Measurements from ENCODE around the gene DVL1.

DNA sequence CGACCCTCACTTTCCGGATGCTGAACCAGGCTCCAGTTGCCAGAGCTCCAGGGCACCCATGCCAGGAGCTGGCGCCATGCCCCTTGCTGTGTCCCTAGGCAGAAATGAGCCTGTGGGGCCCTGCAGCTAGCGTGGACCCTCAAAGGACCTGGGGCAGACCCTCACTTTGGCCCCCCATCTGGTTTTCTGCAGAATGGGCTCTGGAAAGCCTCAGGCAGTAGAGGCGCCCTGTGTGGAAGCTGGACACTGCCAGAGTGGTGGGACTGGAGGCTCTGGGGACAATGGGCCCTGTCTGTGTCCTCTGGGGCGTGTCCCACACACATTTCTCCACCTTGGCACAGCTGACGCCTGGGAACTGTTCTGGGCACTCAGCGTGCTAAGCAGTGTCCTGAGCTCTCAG, 32.1 kb upstream of the DVL1 start:
- TF ChIP-seq RAD21 (IDR thresholded peaks at IDR 0.05; ENCODE audit: low read depth) (no peak), FOXM1 (IDR thresholded peaks at IDR 0.05; ENCODE audit: borderline replicate concordance, low read depth) (no peak), ZBTB7A (IDR thresholded peaks at IDR 0.05; ENCODE audit: low read depth) (no peak), CEBPB (IDR thresholded peaks at IDR 0.05) (no peak), YY1 (IDR thresholded peaks at IDR 0.05; ENCODE audit: low read depth) (no peak), CREB1 (IDR thresholded peaks at IDR 0.05; ENCODE audit: low read depth) (no peak), REST (IDR thresholded peaks at IDR 0.05; ENCODE audit: low read depth) (no peak), TCF12 (IDR thresholded peaks at IDR 0.05; ENCODE audit: low read depth) (no peak), EP300 (IDR thresholded peaks at IDR 0.05; ENCODE audit: borderline replicate concordance) (no peak), EGR1 (IDR thresholded peaks at IDR 0.05) (no peak), TEAD4 (IDR thresholded peaks at IDR 0.05) (no peak)
- TF ChIP-seq, protein P1, sequence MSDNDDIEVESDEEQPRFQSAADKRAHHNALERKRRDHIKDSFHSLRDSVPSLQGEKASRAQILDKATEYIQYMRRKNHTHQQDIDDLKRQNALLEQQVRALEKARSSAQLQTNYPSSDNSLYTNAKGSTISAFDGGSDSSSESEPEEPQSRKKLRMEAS (IDR thresholded peaks at IDR 0.05), result no peak
- TF ChIP-seq, protein P2, sequence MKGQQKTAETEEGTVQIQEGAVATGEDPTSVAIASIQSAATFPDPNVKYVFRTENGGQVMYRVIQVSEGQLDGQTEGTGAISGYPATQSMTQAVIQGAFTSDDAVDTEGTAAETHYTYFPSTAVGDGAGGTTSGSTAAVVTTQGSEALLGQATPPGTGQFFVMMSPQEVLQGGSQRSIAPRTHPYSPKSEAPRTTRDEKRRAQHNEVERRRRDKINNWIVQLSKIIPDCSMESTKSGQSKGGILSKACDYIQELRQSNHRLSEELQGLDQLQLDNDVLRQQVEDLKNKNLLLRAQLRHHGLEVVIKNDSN (IDR thresholded peaks at IDR 0.05), result no peak

Data from Ishikawa (cell line).